ENCODE measurements around the gene RNF222.

The RNF222 gene

DNA sequence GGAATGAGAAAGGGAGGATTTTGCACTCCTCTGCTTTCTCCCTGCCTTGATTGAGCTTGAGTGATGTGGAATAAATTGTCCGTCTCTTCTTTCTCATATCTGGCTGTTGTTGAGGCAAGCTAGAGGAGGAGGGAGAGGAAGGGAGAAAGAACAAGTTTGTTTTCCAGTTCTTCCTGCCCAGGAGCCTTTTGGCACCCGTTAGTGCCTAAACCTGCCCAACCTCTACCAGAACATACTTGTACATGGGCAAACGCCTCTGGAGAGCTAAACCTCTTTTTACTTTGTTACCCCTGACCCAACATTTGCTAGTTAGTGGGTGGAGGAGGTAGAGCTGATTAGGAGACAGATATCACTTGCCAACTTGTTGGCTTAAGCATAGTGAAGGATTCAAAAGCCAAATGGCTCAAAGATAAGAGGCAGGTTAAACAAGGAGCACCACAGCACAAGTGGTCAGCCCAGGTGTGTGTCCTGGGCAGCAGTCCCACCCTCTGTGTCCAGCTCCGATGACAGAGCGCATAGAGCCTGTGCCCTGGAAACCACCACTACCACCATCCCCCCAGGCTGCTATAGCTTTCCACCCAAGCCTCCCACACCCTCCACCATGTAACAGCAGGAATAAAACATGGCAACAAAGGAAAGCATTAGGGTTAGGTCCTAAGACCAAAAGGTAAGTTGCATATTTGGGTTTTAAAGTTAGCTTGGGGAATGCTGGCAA is 51.5 kb downstream of the RNF222 start:
- DNase-seq (ENCODE audit: low spot score) = no peak

DNA sequence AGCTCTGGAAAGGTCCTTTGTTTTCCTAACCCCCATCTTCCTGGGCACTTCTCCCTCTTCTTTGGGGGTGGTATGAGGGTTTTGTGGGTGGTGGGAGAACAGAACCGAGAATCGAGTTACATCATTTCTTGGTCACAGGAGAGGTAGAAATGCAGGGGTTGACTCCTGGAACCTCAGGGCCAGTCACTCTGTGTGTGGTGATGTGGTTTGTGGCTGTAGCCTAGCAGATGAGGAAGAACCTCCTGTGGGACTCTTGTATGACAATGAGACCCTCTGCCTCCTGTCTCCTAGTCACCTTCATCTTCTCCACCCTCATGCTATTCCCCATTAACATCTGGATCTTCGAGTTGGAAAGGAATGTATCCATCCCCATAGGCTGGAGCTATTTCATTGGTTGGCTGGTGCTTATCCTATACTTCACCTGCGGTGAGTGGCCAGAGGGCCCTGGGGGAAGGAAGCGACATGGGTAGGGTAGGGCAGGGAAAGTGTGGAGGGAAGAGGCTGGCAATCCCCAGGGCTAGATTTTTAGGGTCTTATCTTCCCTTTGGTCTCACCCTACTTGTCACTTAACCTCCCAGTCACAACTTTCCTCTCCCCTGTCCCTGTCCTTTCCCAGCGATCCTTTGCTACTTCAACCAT is 52.5 kb downstream of the RNF222 start:
- no peak for DNase-seq (ENCODE audit: low spot score)

DNA sequence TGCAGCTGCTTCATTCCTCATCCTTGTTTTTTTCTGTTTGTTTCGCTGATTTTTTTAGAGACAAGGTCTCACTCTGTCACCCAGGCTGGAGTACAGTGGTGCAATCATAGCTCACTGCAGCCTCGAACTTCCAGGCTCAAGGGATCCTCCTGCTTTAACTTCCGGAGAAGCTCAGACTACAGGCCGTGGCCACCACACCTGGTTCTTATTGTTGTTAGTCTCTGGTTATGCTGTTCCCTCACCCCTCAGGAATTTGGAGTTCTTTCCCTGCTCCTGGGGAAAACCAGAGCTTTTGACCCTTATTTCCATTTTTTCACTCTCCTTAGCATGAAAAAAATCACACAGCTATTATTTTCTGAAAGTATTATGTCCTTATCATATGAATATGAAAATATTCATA is 56.2 kb downstream of the RNF222 start:
- DNase-seq (ENCODE audit: low spot score) = no peak
